Measurements from ENCODE around the gene COX7A2.

The COX7A2 gene, protein sequence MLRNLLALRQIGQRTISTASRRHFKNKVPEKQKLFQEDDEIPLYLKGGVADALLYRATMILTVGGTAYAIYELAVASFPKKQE

DNA sequence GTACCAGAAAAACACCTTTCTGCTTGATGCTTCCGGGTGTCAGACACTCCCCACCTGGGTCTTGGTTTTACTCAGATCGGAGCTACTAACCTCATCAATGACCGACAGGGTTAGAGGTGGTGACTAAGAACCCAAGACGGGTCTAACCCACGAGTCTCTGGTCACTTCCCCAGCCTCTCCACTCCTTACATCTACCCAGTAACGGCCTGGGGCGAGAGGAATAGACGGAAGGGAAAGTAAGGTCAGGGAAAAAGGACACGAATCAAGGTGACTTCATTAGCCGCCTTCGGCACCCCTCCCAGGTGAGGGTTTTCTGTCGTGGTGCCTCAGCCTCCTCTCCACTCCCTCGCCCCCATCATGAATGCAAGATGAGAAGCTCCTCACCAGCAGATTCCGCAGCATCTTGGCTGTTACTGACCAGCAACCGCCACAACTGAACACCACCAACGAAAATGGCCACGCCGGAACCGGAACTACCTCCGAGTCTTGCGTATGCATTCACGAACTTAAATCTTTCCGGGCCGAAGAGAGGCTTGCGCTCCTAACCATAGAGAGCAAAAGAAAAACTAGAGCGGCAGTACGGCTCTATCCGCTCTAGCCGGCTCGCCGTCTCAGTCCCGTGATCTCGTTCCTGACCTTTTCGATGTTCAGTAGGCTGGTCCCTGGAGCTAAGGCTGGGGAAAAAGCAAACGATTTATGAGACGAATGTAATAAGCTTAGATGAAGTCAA is at the start of gene COX7A2:
COX7A2 (minus strand) TSS at position 469 of the 730 bp plus-strand sequence; CDS start at position 402, 67 bp downstream.
- Mint-ChIP-seq H3K27me3 (ENCODE audit: low read depth, poor library complexity) (peaks cover 6% of the 10 kb centered on the region), H3K27ac (peak within 1 kb of the TSS; percentile 100), H3K4me3 (peak within 1 kb of the TSS; percentile 99), H3K9me3 (peaks cover 4% of the 10 kb centered on the region), H3K36me3 (ENCODE audit: low read depth) (peaks cover 37% of the 10 kb centered on the region), H3K4me1 (peaks cover 29% of the 10 kb centered on the region)
- DNase-seq = peak; percentile 81
- TF ChIP-seq CTCF (IDR thresholded peaks at IDR 0.05) = no peak

DNA sequence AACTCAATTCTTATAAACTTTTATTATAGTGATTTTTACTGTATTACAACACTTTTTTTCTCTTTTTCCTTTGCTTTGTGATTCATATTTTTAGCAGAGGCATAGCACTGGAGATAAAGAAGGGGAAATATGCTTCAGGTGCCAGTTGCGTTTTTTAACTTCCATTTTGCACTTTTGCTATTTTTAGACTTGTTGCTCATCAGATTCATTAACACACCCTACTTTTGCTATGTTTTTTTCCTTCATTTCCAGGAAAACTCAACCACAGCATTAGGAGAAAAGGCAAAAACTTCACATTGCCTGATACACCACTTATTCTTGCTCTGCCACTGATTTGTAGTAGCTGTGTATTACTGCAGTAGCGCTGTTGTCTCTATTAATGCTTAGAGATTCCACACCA is 49.0 kb upstream of the COX7A2 start:
- no peak for TF ChIP-seq CTCF (IDR thresholded peaks at IDR 0.05)
- H3K4me3 Mint-ChIP-seq = no peak overlapping the region
- H3K9me3 Mint-ChIP-seq = no peaks in the 10 kb centered on the region
- no peaks in the 10 kb centered on the region for H3K4me1 Mint-ChIP-seq
- DNase-seq = no peak
- H3K36me3 Mint-ChIP-seq (ENCODE audit: low read depth) = peaks cover 4% of the 10 kb centered on the region
- peaks cover 3% of the 10 kb centered on the region for H3K27me3 Mint-ChIP-seq (ENCODE audit: low read depth, poor library complexity)
- no peak overlapping the region for H3K27ac Mint-ChIP-seq

- no peak for DNase-seq
- H3K4me3 Mint-ChIP-seq = no peak overlapping the region
- peaks cover 3% of the 10 kb centered on the region for H3K27me3 Mint-ChIP-seq (ENCODE audit: low read depth, poor library complexity)
These were observed 48.1 kb upstream of the COX7A2 start for GRCh38 chr6:75291744-75292143.

GRCh38 chr6:75291331-75291730 is 47.7 kb upstream of the COX7A2 start:
- peaks cover 7% of the 10 kb centered on the region for H3K4me1 Mint-ChIP-seq
- H3K27me3 Mint-ChIP-seq (ENCODE audit: low read depth, poor library complexity) = peaks cover 3% of the 10 kb centered on the region

More at GRCh38 chr6:75291744-75292143, 48.1 kb upstream of the COX7A2 start:
- H3K36me3 Mint-ChIP-seq (ENCODE audit: low read depth) = peaks cover 4% of the 10 kb centered on the region
- no peak overlapping the region for H3K27ac Mint-ChIP-seq
- no peak for TF ChIP-seq CTCF (IDR thresholded peaks at IDR 0.05)
- peaks cover 3% of the 10 kb centered on the region for H3K4me1 Mint-ChIP-seq
- H3K9me3 Mint-ChIP-seq = no peaks in the 10 kb centered on the region

DNA sequence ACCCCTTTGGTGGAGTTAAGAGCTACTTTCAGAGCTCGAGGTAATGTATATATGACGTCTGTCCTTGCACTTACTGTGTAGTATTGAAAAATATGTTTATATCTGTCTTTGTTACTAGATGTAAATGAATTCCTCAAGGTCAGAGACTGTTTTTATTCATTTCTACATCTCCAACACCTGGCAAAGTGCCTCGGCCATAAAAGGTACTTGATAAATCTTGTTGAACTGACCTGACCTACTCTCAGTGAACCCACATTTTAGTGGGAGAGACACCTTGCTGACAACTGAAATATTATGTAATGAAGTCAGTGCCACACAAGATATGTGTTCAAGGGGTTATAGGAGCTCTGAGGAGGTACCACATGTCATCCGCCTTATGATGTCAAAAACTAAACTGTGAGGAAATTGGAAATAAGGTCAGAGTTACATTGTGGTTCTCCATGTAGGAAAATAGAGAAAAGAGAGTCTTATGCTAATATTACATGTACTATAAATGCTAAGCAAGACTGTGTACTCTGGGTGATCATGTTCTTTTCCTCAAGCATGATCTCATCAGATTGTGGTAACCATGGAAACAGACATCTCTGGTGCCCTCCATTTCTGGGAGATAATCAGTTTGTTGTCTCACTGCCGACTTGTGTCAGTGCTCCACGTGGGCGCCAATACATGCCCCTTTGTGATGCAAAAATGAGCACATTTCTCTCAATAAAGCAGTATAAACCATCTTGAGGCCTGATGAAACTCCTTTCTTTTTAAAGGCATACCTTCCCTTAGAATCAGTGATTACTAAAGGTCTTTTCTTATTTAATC is 46.7 kb upstream of the COX7A2 start:
- Mint-ChIP-seq H3K4me3 (no peak overlapping the region), H3K9me3 (no peaks in the 10 kb centered on the region), H3K4me1 (peaks cover 10% of the 10 kb centered on the region), H3K36me3 (ENCODE audit: low read depth) (peaks cover 4% of the 10 kb centered on the region), H3K27me3 (ENCODE audit: low read depth, poor library complexity) (peaks cover 3% of the 10 kb centered on the region), H3K27ac (no peak overlapping the region)
- no peak for TF ChIP-seq CTCF (IDR thresholded peaks at IDR 0.05)
- no peak for DNase-seq

More at GRCh38 chr6:75291331-75291730, 47.7 kb upstream of the COX7A2 start:
- peaks cover 4% of the 10 kb centered on the region for H3K36me3 Mint-ChIP-seq (ENCODE audit: low read depth)
- H3K4me3 Mint-ChIP-seq = no peak overlapping the region
- H3K9me3 Mint-ChIP-seq = no peaks in the 10 kb centered on the region
- no peak overlapping the region for H3K27ac Mint-ChIP-seq
- no peak for DNase-seq
- TF ChIP-seq CTCF (IDR thresholded peaks at IDR 0.05) = no peak
